ENCODE results near the gene KCND3.

- TF ChIP-seq EP300 (conservative IDR thresholded peaks at IDR 0.05; ENCODE audit: poor library complexity, severe bottlenecking) (no peak), CTCF (IDR thresholded peaks at IDR 0.05; ENCODE audit: poor library complexity, severe bottlenecking) (no peak), REST (IDR thresholded peaks at IDR 0.05; ENCODE audit: borderline replicate concordance) (no peak), RAD21 (conservative IDR thresholded peaks at IDR 0.05) (no peak), SMC3 (conservative IDR thresholded peaks at IDR 0.05; ENCODE audit: poor library complexity) (no peak), POLR2AphosphoS5 (IDR thresholded peaks at IDR 0.05) (no peak)
These were observed 187.4 kb downstream of the KCND3 start for GRCh38 chr1:111802110-111802509.
